Measurements from ENCODE around the gene TBCC.

GRCh38 chr6:42783177-42783875, 37.4 kb upstream of the TBCC start:
- TF ChIP-seq POLR2AphosphoS5 (IDR thresholded peaks at IDR 0.05) (peak; percentile 83), CTCF (IDR thresholded peaks at IDR 0.05) (peak in 2 of 4 experiments; percentile 2 to 8)

Data from gastroesophageal sphincter (tissue), 3 donors.